NCI-H446 treated with DMSO at 0.1 percent for 48 hours (cell line): Measurements from ENCODE around the gene ZDHHC23.

Source experiments
- DNase-seq: peaks from one replicate; lab custom pipeline; 2025; lab: John Stamatoyannopoulos, UW

Gene ZDHHC23

DNA sequence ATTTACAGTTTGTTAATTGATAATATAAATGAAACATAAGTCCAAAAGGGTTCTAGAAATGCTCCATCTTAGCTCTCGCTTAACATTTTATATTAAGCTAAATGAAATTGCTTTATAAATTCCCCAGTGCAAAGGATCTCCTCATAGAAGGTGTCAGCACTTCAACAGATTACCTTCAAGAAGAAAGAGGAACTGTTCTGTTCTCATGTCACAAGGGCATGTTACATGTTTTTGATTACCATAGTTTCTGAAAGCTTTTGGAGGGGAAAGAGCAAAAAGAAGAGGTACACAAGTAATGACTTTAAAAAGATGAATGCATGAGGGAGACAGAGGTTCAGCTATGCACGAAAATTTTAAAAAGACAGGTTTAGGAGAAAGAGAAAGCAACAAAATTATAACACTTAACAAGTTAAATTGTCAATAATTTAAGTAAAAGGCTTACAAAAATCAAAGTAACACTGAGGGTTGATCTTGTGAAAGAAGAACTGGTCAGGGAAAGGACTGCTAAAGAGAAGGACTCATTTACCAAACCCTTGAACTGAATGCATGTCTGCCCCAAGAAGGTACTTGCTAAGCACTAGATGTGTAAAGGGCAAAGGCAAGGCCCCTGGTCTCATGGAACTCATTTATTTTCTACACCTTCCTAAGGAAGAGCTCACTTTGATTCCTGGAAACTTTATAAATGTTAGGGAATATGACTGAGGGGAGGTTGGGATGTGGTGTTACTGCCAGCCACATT is 63.4 kb downstream of the ZDHHC23 start:
- no peak for DNase-seq
